COLO668 (cell line): ENCODE measurements around the gene CCDC13.

Experiments used
- DNase-seq: peaks from one replicate; lab custom pipeline; 2025; ENCODE audit not compliant: unreplicated experiment; lab: John Stamatoyannopoulos, UW

Gene CCDC13

DNA sequence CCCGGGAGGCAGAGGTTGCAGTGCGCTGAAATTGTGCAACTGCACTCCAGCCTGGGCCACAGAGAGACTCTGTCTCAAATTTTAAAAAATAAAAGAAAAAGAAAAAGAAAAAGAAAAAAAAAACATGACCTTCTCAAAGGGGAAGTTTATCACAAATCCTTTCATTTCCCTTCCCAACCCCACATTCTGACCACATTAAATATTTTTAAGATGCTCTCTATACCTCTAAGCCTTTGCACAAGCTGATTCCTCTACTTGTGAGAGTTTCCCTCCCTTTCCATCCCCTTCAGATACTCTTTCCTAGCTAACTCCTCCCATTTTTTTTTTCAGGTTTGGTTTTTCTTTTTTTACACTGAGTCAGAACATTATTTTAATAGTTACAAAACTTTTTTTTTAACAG is 27.2 kb upstream of the CCDC13 start:
- no peak for DNase-seq

DNA sequence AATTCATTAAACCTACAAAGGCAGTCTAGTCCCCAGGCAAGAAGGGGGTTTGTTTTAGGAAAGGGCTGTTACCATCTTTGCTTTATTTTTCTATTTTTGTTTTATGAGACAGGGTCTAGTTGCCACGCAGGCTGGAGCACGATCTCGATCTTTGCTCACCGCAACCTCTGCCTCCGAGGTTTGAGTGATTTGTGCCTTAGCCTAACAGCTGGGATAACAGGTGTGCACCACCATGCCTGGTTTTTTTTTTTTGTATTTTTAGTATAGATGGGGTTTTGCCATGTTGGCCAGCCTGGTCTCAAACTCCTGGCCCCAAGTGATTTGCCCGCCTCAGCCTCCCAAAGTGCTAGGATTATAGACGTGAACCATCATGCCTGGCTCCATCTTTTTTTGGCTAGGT is 26.3 kb upstream of the CCDC13 start:
- DNase-seq, result no peak

DNA sequence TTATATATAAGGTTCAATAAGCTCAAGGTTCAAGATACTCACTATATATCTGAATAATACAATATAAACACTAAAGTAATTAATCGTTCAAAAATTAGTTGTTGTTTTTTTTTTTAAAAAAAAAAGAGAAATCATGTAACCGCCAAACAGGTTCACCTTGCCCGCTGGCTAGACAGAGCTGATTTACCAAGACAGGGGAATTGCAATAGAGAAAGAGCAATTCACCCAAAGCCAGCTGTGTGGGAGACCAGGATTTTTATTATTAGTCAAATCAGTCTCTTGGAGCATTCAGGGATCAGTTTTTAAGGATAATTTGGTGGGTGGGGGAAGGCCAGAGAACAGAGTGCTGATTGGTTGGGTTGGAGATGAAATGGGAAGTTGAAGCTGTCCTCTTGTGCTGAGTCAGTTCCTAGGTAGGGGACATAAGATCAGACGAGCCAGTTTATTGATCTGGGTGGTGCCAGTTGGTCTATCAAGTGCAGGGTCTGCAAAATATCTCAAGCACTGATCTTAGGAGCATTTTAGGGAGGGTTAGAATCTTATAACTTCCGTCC is 23.4 kb upstream of the CCDC13 start:
- DNase-seq, result no peak

DNA sequence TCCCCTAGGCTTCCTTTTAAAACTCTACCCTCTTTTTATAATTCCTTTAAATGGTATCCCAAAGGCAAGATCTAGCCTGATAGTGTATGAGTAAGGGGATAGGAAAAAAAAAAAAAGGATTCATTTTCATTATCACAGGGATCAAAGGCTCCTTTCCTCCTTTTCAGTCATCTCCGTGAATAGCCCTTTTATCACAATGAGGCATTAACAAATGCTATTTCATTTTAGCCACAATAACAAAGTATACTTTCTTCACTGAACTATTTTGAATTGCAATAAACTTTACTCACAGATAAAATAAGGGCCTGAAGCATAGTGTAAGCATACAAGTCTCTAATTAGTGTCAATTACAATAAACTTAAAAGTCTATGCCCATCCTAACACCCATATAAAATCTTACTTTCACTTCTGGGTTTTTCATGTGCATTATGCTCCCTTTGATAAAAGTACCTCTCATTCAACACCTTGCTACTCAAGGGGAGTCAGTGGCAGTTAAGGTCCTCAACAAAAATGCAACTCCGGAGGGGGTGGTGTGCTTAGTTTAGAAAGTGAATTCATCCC is 22.6 kb upstream of the CCDC13 start:
- no peak for DNase-seq

DNA sequence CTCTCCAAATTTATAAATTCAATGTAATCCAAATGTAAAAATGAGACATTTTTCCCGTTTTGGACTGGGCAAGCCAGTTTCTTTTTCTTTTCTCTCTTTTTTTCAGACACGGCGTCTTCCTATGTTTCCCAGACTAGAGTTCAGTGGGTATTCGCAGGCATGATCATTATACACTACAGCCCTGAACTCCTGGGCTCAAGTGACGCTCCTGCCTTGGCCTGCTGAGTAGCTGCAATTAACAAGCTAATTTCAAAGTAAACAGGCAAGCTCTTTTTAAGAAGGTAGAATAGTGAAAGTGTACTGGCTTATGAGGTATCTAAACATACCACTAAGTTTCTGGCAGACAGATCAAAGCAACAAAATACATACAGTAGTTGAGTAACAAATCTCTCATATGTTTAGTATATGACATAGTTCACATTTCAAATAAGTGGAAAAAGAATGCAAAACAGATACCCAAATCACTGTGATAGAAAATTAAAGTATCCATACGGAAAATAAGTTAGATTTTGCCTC is 17.7 kb upstream of the CCDC13 start:
- DNase-seq, result no peak

DNA sequence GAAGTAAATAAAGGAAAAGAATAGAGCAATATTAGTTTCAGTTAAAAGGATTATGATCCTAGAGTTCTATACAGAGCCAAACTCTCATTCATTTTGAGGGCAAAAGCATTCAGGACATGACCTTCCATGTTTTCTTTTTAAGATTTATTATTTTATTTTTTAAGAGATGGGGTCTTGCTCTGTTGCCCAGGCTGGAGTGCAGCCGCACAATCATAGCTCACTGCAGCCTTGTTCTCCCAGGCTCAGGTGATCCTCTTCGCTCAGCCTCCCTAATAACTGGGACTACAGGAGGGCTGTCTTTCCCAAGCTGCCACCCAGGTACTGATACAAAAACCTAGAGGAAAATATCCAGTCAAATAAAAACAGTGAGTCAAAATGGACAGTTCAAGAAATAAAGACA is 13.6 kb upstream of the CCDC13 start:
- DNase-seq, result no peak

DNA sequence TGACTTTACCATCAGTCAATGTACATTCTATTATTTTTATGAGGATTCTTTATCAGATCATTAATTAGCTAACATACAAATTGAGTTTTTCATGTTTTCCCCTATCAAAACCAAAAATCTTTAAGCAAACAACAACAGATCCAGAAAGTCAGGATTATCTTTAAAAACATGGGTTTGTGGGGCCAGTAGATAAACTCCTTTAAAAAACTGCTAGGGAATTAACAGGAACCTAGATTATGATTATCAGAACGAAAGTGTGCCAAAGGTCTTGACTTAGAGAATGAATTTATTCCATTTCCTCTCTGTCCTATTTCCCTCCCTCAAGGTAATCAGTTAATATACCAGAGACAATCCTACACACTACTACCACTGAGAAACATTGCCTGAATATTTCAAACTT is 13.2 kb upstream of the CCDC13 start:
- DNase-seq, result no peak

DNA sequence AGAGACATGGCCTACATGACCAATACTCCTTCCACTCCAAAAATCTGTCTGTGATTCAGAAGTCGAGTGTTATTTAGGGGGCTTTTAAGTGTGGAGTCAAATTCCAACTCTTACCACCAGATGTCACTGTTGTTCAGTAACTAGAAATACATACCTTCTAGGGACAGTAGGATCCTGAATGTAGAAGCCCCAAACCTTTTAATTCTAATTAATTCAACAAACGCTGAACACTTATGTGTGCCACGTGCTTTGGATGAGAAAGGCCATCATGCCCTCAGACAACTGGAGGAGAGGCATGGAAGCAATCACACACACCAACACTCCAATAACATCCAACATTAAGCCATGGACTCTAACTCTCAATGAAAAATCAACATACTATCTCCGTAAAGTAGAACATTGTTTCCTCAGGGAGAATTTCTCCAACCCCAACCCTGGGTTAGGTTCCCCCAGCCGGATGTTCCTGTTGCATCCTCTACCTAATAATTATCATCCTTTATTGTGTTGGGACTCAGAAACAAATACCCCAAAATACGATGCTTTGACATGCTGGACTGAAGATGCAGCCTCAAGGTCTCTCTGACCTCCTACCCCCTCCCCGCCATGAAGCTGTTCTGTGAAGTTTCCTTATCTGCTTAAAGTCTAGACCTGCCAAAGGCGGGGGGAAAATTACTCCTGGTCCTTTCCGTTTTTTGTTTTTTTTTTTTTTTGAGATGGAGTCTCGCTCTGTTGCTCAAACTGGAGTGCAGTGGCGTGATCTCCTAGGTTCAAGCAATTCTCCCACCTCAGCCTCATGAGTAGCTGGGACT is 8.0 kb upstream of the CCDC13 start:
- DNase-seq, result peak; percentile 21

DNA sequence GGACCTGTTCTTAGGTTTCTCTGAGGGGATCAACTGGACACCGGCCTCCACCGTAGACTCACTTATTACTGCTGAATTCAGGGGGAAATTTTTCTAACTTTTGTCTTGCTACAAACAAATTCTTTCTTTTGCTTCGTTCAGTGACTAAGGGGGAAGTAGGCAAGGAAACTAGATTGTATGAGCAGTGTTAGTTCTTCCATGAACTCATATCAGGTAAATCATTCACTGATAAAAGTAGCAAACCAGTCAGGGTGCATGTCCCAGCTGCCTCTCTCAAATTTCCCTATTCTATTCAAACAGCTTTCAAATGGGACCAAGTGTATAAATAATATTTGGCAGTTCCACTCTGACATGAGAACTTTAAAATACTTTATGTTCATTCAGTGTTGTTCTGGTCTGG is 7.3 kb upstream of the CCDC13 start:
- no peak for DNase-seq

DNA sequence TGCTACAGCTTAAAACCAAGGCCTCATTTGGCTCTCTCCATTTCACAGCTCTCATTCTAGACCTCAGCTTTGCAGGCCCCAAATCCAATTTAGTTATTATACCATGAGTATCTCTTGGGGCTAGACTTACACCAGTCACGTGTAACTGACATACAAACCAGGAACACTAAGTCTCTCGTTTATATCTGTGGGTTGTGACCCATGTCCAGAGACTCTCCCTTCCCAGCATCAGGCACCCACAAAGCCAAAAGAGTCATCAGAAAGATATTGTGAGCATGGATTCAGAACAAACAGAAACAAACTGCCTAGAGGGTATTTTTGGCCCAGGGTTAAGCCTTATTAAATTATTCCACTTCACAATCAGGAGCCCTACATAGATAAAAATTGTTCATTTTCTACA is 5.6 kb upstream of the CCDC13 start:
- DNase-seq, result no peak

DNA sequence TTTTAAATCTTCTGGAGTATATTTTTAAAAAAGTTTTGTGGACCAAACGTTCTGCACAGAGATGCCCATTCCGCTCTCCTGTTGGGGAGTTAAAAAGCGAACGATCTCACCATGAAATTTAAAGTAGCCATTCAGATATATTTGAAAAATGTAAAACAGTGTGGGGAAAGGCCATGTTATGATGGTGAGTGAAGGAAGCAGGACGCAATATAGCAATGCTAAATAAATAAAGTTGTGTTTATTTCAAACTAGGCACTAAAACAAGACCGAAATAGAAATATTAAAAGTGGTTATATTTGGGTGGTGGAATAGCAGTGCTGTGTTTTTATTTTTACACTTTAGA is 327 bp upstream of the CCDC13 start:
- no peak for DNase-seq

DNA sequence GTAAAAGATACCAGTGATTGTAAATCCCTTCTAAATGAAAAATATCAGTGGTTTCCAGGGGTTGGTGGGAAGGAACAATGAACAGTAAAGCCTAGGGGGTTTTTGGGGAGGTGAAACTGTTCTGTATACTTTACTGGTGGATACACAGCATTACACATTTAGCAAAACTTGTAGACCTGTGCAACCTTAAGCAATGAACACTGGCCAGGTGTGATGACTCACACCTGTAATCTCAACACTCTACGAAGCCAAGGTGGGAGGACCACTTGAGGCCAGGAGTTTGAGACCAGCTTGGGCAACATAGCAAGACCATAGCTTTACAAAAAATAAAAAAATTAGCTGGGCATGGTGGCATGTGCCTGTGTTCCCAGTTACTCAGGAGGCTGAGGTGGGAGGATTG is 1.8 kb downstream of the CCDC13 start:
- DNase-seq, result no peak

DNA sequence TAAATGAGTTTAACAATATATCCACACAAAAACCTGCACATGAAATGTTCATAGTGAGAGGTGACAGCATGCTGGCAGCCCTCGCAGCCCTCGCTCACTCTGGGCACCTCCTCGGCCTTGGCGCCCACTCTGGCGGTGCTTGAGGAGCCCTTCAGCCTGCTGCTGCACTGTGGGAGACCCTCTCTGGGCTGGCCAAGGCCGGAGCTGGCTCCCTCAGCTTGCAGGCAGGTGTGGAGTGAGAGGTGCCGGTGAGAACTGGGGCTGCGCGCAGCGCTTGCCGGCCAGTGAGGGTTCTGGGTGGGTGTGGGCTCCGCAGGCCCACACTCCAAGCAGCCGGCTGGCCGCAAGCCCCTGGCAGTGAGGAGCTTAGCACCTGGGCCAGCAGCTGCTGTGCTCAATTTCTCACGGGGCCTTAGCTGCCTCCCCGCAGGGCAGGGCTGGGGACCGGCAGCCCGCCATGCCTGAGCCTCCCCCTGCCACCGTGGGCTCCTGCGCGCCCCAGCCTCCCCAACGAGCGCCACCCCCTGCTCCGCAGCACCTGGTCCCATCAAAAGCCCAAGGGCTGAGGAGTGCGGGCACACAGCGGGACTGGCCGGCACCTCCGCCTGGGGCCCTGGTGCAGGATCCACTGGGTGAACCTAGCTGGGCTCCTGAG is 3.4 kb downstream of the CCDC13 start:
- no peak for DNase-seq

DNA sequence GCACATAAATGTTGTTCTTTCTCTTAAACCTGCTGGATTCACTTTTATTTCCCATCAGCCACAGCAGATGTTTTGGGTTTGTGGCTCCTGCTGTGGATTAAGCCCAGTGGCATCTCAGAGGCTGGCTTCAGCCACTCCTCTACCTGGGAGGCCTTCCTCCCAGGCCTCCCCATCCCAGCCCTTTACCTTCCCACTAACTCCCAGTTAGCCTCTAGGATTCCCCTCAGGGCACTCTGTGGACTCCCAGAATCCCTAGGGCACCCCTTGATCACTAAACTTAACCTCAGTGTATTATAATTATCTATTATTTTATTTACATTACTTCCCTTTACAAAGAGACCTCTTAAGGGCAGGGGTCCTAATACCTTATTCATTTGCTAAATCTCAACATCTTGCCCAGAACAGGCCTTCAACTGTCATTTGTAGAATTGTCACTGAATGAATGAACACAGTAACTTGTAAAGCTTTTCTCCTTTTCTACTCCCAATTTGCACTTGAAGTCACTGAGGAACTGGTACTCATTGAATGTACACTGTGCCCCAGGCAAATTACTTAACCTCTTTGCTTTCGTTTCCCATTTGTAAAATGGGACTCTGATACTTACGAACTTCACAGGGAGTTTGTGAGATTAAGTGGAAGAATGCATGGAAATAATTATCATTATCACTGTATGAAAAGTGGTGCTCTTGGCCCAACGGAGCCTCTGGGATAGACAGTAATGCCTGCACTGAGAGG is 8.3 kb downstream of the CCDC13 start:
- DNase-seq, result no peak

DNA sequence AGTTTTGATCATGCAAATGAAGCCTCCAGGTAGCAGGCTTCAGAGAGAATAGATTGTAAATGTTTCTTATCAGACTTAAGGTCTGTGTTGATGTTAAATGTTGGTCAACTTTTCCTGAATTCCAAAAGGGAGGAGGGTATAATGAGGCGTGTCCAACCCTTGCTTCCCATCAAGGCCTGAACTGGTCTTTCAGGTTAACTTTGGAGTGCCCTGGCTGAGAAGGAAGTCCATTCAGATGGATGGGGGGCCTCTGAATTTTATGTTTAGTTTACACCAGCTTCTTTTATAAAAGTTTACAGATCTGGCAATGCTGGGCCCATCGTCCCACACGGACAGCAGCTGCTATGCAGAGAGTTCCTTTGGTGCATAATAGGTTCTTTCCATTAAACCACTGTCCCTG is 8.9 kb downstream of the CCDC13 start:
- DNase-seq, result no peak

DNA sequence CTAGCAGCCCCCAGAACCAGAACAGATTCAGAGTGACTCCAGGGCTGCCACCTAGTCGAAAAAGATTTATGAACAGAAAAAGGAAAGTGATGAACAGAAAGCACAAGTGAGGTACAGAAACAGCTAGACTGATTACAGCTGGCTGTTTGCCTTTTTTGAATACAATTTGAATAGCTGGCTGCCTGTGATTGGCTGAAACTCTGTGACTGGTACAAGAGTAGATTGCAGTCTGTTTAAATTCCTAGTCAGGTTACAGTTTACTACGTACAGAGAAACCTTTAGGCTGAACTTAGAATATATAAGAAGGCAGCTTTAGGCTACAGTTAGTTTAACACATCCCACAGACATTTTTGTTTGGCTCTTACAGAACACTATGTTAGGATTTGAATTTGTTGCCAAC is 10.0 kb downstream of the CCDC13 start:
- no peak for DNase-seq

DNA sequence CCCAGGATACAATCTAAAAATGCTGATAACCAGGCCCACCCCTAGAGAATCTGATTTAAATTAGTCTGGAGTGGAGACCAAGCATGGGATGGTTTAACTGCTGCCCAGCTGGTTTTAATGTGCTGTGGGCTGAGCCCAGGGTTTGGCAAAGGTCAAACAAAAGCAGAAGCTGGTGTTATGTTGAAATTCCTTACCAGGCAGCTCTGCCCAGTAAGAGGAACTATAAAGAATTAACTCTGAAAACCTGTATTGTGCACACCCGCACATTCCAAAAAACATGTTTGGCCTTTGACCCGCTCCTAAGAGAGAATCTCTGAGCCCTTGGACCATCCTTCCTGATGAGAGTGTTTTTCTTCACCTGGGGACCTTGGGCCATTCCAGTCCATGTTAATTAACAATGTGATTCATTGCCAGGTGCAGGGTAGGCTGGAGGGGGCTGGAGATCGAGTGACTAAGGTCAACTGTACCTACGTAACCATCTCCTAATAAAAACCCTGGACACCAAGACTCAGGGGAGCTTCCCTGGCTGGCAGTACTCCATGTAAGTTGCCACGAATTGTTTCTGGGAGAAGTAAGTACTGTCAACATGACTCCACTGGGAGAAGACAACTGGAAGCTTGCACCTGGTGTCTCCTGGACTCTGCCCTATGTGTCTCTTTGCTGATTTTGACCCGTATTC is 10.9 kb downstream of the CCDC13 start:
- DNase-seq, result peak; percentile 56

DNA sequence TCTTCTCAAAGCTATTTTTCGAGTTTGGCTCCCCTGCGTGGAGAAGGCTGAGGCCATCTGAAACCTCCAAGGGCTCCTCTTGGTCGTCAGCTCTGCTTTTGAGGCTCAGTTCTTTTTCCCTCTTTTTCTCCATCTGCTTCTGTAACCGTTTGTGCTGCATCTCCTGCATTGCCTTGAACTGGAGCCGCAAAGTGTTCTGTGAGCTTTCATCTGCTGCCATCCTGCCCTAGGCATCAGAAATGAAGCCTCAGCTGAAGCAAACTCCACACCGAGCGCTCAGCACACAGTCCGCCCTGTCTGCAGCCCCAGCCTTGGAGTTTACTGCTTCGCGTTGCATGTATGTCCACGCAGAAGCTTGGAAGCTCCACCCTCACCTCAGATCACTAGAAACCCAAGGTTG is 14.9 kb downstream of the CCDC13 start:
- no peak for DNase-seq

DNA sequence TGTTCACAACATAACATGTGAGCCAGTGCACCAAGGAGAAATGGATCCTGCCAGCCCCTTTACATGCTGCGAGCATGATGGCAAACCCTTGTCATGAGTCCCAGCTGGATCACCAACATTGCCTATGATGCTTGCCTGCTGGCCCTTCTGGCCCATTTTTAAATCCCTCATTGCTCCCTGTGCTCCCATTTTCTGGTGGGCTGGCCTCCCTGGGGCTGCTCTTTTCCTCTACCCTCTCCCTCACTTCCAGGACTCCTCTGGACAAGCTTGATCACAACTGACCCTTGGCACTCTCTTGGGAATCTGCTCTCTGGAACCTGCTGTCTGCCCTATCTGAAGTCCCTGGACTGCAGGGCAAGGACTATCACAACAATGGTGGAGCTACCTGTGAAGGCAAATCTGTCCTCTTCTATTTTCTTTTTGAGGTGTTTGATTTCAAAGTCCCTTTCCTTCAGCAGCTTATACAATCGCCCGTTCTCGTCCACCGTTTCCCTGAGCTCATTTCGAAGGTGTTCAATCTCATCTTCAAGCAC is 16.3 kb downstream of the CCDC13 start:
- no peak for DNase-seq

DNA sequence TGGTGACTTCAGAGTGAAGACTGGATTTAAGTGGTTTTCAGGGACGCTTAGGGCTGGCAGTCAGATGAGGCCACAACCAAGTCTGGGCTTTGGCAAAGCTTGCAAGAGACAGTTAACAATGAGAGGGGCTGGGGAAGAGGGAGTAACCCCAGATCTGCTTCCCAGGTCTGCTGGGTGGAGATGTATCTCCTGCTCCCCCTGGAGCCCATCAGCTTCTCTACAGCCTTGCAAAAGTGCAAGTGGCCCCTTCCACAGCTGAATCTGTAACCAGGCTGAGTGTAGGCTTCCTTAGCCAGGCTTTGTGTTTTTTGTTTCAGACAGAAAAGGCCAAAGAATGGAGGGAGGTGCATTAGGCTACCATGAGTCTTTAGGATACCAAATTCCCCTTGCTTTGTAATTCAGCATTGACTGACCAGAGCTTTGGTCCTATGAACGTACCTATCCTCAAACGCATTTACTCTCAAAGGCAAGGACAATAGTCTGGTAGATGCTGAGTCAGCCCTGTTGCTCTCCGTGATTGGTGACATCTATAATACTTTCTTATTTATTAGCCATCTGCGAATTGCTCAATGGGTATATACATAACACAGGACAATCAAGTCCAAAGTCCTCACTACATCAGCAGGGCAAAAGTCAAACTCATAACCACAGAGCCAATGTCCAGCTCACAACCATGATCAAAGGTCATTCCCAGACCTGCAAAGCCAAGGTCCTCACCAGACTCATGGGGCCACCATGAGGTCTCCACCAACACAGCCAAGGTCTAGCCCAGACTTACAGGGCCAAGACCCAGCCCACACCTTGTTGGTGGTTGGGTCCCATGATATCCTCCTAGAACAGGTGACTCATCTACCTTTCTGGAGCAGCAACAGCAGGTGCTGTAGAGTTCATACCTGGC is 17.1 kb downstream of the CCDC13 start:
- peak; percentile 15 for DNase-seq
